GM19240 (cell line): Measurements from ENCODE around the gene ZNF488.
"Not testable (repeated sequence)": the region's sequence is repeated elsewhere in the genome, so short reads cannot be mapped to it uniquely, and the experiment has no call there.

Source experiments
- DNase-seq: peaks from one replicate; pipeline ENCODE4 v3.0.0; 2011; ENCODE audit warnings: low spot score; ENCODE audit not compliant: insufficient read length

The ZNF488 gene

GRCh38 chr10:47409866-47410256 is 25.8 kb upstream of the ZNF488 start:
- DNase-seq: no peak

- DNase-seq: no peak
Measured at GRCh38 chr10:47409171-47409865, 25.2 kb upstream of the ZNF488 start.

GRCh38 chr10:47408606-47409005 is 24.5 kb upstream of the ZNF488 start:
- DNase-seq: no peak

- no peak for DNase-seq
Measured at GRCh38 chr10:47406870-47407691, 23.0 kb upstream of the ZNF488 start.

- no peak for DNase-seq
Measured at GRCh38 chr10:47406548-47406869, 22.4 kb upstream of the ZNF488 start.

- DNase-seq: no peak
Measured at GRCh38 chr10:47405857-47406547, 21.9 kb upstream of the ZNF488 start.

GRCh38 chr10:47404937-47405336 is 20.8 kb upstream of the ZNF488 start:
- no peak for DNase-seq

- no peak for DNase-seq
Measured at GRCh38 chr10:47404446-47404845, 20.4 kb upstream of the ZNF488 start.

- no peak for DNase-seq
Measured at GRCh38 chr10:47403446-47404318, 19.6 kb upstream of the ZNF488 start.

- no peak for DNase-seq
Measured at GRCh38 chr10:47402641-47403301, 18.7 kb upstream of the ZNF488 start.

- DNase-seq: no peak
Measured at GRCh38 chr10:47401874-47402640, 18.0 kb upstream of the ZNF488 start.

GRCh38 chr10:47401210-47401609 is 17.1 kb upstream of the ZNF488 start:
- no peak for DNase-seq

GRCh38 chr10:47400786-47401185 is 16.7 kb upstream of the ZNF488 start:
- no peak for DNase-seq

- no peak for DNase-seq
Measured at GRCh38 chr10:47400251-47400650, 16.2 kb upstream of the ZNF488 start.

GRCh38 chr10:47397256-47397655 is 13.2 kb upstream of the ZNF488 start:
- DNase-seq: no peak

- DNase-seq: no peak
Measured at GRCh38 chr10:47396311-47396717, 12.2 kb upstream of the ZNF488 start.

- no peak for DNase-seq
Measured at GRCh38 chr10:47389619-47390018, 5.5 kb upstream of the ZNF488 start.

GRCh38 chr10:47388879-47389278 is 4.8 kb upstream of the ZNF488 start:
- no peak for DNase-seq

GRCh38 chr10:47386104-47386503 is 2.0 kb upstream of the ZNF488 start:
- not testable (repeated sequence) for DNase-seq
